Naive thymus-derived CD8-positive, alpha-beta T cell (primary cell): Measurements from ENCODE around the gene IQCE. TPM values are rescaled to one million over a fixed set of nuclear protein-coding genes. Genes with fewer than 3 reads are reported as not detected.
A peak's percentile ranks its signal among the peaks of the same experiment; 100 is the strongest.

Experiments used
- ATAC-seq, 2 donors: fragments of 150-1000 bp; cut with Tn5 transposase in 1 of 2; sonication (Bioruptor Pico), chemical (Tn5 transposase) in 1 of 2; 1 replicate in 1 of 2; 2 replicates in 1 of 2; pipeline ENCODE4 v1.10.0; 2021; ENCODE audit warnings: mild to moderate bottlenecking in 2 of 2, moderate library complexity in 2 of 2
- POLR2A ChIA-PET: fragments of 350-600 bp; sonication (Branson Sonifier 250); formaldehyde crosslinking; loops from one replicate; lab custom pipeline; 2021; ENCODE audit warnings: antibody characterized with exemption; lab: Charles Lee
- DNase-seq, 10 donors: peaks; one replicate each; pipeline versions ENCODE4 v3.0.0 to v3.0.0-alpha.2; 2020 to 2022
- H3K27ac Mint-ChIP-seq, 10 donors: one replicate each; pipeline ENCODE4 v1.8.0; 2020 to 2022; ENCODE audit warnings: mild to moderate bottlenecking in 10 of 10, mixed read lengths in 10 of 10, moderate library complexity in 4 of 10, inconsistent platforms in 1 of 10
- H3K27me3 Mint-ChIP-seq, 5 donors: one replicate each; pipeline ENCODE4 v1.8.0; 2021 to 2022; ENCODE audit warnings: mixed read lengths in 5 of 5
- H3K36me3 Mint-ChIP-seq, 3 donors: one replicate each; pipeline ENCODE4 v1.8.0; 2020 to 2022; ENCODE audit warnings: mixed read lengths in 3 of 3, mild to moderate bottlenecking in 2 of 3, inconsistent platforms in 1 of 3
- H3K4me1 Mint-ChIP-seq, 4 donors: one replicate each; pipeline ENCODE4 v1.8.0; 2021 to 2022; ENCODE audit warnings: mixed read lengths in 4 of 4
- H3K4me3 Mint-ChIP-seq, 10 donors: one replicate each; pipeline ENCODE4 v1.8.0; 2020 to 2022; ENCODE audit warnings: mild to moderate bottlenecking in 10 of 10, mixed read lengths in 10 of 10, moderate library complexity in 6 of 10, inconsistent platforms in 1 of 10
- H3K9me3 Mint-ChIP-seq, 9 donors: one replicate each; pipeline ENCODE4 v1.8.0; 2020 to 2022; ENCODE audit warnings: mixed read lengths in 9 of 9, mild to moderate bottlenecking in 3 of 9, inconsistent platforms in 1 of 9, moderate library complexity in 1 of 9
- polyA plus RNA-seq, 3 donors: library from polyadenylated mRNA; unstranded; fragments of 300-500 nt; fragmentation: Illumina TruSeq; gene quantifications; one replicate each; pipeline ENCODE4 v1.2.3, GENCODE V29; 2021
- total RNA-seq, 8 experiments: library from RNA in 2 of 8; stranded (reverse) in 2 of 8; gene quantifications; one replicate each; pipeline ENCODE4 v1.2.3 and lab custom pipeline; 2021 to 2026

IQCE gene
- total and polyA plus RNA-seq, 5 experiments from 2014 or later = 0.77 to 8.9 (median 2.2) TPM

GRCh38 chr7:2537981-2538851 lies 20.6 kb upstream of the IQCE start:
- peak overlapping the region in 1 of 10 donors; percentile 14 for H3K4me3 Mint-ChIP-seq
- peak overlapping the region in 1 of 10 donors; percentile 88 for H3K27ac Mint-ChIP-seq
- POLR2A ChIA-PET = interaction anchor here (1.6 to 6.1 kb wide), 3 partner anchors 9 to 35 kb away, joined by 5 to 30 read pairs (median 11); no protein-coding TSS in a partner anchor
- H3K4me1 Mint-ChIP-seq = peaks cover 0 to 2% (median 0%) of the 10 kb centered on the region in 4 donors
- H3K9me3 Mint-ChIP-seq = no peaks in the 10 kb centered on the region
- DNase-seq (peak in 1 of 10 donors; percentile 60), ATAC-seq (peak in 1 of 2 donors; percentile 13)
- peaks cover 0 to 15% (median 2%) of the 10 kb centered on the region in 3 donors for H3K36me3 Mint-ChIP-seq
- H3K27me3 Mint-ChIP-seq = no peaks in the 10 kb centered on the region

- POLR2A ChIA-PET = interaction anchor here (1.4 to 6.1 kb wide), 5 partner anchors 10 to 36 kb away, joined by 3 to 30 read pairs (median 5); no protein-coding TSS in a partner anchor
- peak overlapping the region in 1 of 10 donors; percentile 88 for H3K27ac Mint-ChIP-seq
- peaks cover 0 to 2% (median 0%) of the 10 kb centered on the region in 4 donors for H3K4me1 Mint-ChIP-seq
- peaks cover 0 to 24% (median 2%) of the 10 kb centered on the region in 3 donors for H3K36me3 Mint-ChIP-seq
- ATAC-seq (peak in 1 of 2 donors; percentile 13), DNase-seq (peak in 1 of 10 donors; percentile 17)
- H3K4me3 Mint-ChIP-seq = no peak overlapping the region
- H3K9me3 Mint-ChIP-seq = no peaks in the 10 kb centered on the region
- no peaks in the 10 kb centered on the region for H3K27me3 Mint-ChIP-seq
Measured at GRCh38 chr7:2539031-2539911, 19.5 kb upstream of the IQCE start.

DNA sequence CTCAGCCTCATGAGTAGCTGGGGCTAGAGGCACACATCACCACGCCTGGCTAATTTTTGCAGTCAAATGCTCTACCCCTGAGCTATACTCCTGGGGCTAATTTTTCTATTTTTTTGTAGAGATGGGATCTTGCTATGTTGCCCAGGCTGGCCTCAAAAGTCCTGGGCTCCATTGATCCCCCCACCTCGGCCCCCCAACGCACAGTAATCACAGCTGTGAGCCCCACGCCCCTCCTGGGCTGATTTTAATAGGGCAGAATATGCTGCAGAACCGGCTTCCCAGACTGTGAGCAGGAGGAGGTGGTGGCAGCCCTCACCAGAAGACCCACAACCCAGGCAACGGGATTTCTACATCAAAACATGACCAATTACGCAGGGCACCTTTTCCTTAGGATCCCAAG lies 18.6 kb upstream of the IQCE start:
- Mint-ChIP-seq H3K4me3 (peak overlapping the region in 1 of 10 donors; percentile 24), H3K36me3 (peaks cover 0 to 30% (median 2%) of the 10 kb centered on the region in 3 donors), H3K9me3 (no peaks in the 10 kb centered on the region), H3K27ac (peak overlapping the region in 1 of 10 donors; percentile 34), H3K27me3 (no peaks in the 10 kb centered on the region), H3K4me1 (peaks cover 0 to 2% (median 0%) of the 10 kb centered on the region in 4 donors)
- POLR2A ChIA-PET = interaction anchor here (0.9 to 6.1 kb wide), 7 partner anchors 11 to 37 kb away, joined by 3 to 30 read pairs (median 5); no protein-coding TSS in a partner anchor
- DNase-seq (no peak), ATAC-seq (no peak)

DNA sequence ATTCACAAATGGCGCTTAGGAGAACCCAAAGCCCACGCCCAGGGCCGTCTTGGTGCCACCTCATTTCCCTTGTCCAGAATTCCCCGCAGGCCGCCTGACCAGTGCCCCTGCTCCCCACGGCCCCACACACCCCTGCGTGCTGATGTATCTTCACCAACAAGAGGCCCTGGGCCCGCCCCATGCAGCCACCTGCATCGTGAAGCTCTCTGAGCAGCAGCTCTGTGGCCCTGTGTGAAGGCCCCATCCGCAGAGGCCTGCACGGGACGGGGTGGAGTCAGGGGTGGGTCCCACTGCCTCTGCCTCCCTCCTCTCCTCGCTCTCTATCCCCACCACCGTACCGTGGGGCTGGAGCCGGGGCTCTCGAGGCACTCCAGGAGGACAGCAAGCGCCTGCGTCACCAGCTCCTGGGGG lies 18.1 kb upstream of the IQCE start:
- DNase-seq = peak in 1 of 10 donors; percentile 18
- H3K27ac Mint-ChIP-seq = peak overlapping the region in 2 of 10 donors; percentile 11 to 13
- POLR2A ChIA-PET = interaction anchor here (0.9 to 6.1 kb wide), 6 partner anchors 12 to 20 kb away, joined by 3 to 30 read pairs (median 4); partner anchors contain the start of gene BRAT1
- H3K9me3 Mint-ChIP-seq = no peaks in the 10 kb centered on the region
- no peaks in the 10 kb centered on the region for H3K27me3 Mint-ChIP-seq
- H3K36me3 Mint-ChIP-seq = peaks cover 0 to 30% (median 2%) of the 10 kb centered on the region in 3 donors
- no peak overlapping the region for H3K4me3 Mint-ChIP-seq
- peak; percentile 7 to 18 for ATAC-seq
- H3K4me1 Mint-ChIP-seq = peaks cover 0 to 2% (median 0%) of the 10 kb centered on the region in 4 donors

- Mint-ChIP-seq H3K4me1 (peaks cover 0 to 4% (median 0%) of the 10 kb centered on the region in 4 donors), H3K36me3 (peaks cover 0 to 37% (median 2%) of the 10 kb centered on the region in 3 donors), H3K27ac (peak overlapping the region in 2 of 10 donors; percentile 18 to 85), H3K27me3 (no peaks in the 10 kb centered on the region), H3K4me3 (no peak overlapping the region), H3K9me3 (no peaks in the 10 kb centered on the region)
- POLR2A ChIA-PET = interaction anchor here (0.8 to 6.1 kb wide), 4 partner anchors 13 to 33 kb away, joined by 3 to 30 read pairs (median 4); partner anchors contain the start of genes BRAT1 and IQCE
- ATAC-seq (no peak), DNase-seq (no peak)
Measured at GRCh38 chr7:2541291-2542010, 17.3 kb upstream of the IQCE start.

DNA sequence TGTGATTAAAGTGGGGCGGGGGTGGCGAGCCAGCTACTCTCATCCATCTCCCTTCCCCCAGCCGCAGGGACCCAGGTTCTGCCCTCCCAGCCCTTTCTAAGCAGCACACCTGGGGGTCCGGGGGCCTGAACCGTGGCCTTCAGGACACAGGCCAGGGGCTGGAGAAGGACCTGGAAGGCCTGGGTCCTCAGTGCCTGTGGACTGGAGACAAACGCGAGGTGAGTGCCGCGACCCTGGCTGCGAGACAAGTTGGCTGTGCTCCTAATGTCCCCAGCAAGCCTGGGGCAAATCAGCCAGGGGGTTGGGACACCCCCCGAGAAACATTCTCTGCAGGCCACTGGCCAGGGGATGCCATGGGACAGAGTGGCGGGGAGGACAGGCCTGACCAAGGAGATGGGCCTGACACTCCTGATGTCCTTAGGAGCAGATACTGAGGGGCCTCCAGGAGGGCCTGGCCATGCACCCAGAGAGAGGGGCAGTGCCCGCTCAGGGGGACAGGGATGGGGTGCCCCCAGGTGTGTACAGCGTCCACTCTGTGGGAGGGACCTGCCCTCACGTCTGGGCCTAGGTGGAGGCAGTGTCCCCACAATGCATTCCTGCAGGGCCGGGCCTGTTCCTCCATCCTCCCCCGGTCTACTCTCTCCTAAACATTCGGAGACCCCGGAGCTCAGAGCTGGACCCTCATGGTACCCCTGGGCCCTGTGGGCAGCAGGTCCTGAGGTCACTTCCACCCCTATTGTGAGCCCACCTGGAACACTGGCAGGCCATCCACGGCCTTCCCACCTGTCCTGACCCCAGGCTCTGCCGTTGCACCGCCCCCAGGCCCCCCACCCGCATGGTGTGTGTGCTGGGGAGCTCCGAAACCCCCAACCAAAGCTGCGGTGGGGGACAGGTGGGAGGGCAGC lies 16.5 kb upstream of the IQCE start:
- ATAC-seq = no peak
- Mint-ChIP-seq H3K27ac (peak overlapping the region in 1 of 10 donors; percentile 29), H3K4me1 (peaks cover 0 to 4% (median under 1%) of the 10 kb centered on the region in 4 donors), H3K36me3 (peaks cover 0 to 44% (median 2%) of the 10 kb centered on the region in 3 donors), H3K4me3 (peak overlapping the region in 1 of 10 donors; percentile 38), H3K9me3 (no peaks in the 10 kb centered on the region), H3K27me3 (no peaks in the 10 kb centered on the region)
- no peak for DNase-seq
- POLR2A ChIA-PET = interaction anchor here (0.8 to 6.1 kb wide), 8 partner anchors 10 to 34 kb away, joined by 3 to 30 read pairs (median 4); partner anchors contain the start of genes BRAT1 and IQCE

DNA sequence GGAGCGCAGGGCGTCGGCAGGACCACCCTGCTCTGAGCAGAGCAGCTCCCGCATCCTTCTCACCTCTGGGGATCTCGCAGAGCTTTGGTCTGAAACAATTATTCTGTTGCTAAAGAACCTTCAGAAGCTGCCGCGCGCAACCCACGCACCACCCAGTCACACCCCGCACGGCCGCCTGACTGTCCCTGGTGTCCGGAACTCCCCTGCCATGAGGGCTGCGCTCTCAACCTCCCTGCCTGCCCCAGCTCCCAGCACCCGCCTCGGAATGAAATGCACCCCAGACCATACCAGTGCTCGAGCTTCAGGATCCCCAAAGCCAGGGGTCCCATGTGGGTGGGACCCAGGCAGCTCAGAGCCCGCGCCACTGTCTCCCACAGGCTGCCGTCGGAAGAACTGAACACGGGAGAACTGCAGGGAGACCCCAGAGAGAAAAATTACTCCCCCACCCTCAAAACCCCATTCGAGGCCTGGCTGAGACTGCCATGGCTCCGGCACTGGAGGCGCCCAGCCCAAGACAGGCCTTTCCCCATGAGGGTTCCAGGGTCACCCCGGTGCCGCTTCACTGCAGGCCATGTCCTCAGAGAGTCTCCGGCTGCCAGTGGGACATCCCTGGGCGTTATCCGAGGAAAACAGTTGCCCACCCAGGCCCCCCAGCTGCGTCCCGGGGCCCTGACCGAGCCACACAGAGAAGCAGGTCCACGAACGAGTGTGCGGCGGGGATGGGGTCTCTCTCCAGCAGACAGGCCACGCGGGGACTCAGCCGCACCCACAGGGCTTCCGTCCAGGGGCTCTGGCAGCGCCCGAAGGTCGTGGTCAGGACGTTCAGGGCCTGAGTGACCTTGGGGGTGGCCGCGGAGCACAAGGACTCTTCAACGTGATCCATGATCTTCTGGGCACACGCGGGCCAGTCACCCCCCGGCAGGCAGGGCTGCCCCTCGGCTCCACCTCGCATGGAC lies 15.6 kb upstream of the IQCE start:
- Mint-ChIP-seq H3K9me3 (no peaks in the 10 kb centered on the region), H3K27ac (peak overlapping the region in 4 of 10 donors; percentile 20 to 89 (median 68)), H3K4me3 (peak overlapping the region in 1 of 10 donors; percentile 22)

GRCh38 chr7:2544541-2545188 lies 14.1 kb upstream of the IQCE start:
- peaks cover 5 to 12% (median 9%) of the 10 kb centered on the region in 4 donors for H3K4me1 Mint-ChIP-seq
- ATAC-seq (no peak), DNase-seq (no peak)
- H3K9me3 Mint-ChIP-seq = no peaks in the 10 kb centered on the region
- POLR2A ChIA-PET = interaction anchor here (0.8 to 1.3 kb wide), 3 partner anchors 9 to 15 kb away, joined by 3 to 4 read pairs (median 3); no protein-coding TSS in a partner anchor
- H3K36me3 Mint-ChIP-seq = peaks cover 0 to 55% (median 4%) of the 10 kb centered on the region in 3 donors
- no peak overlapping the region for H3K4me3 Mint-ChIP-seq
- peak overlapping the region in 2 of 10 donors; percentile 13 to 74 for H3K27ac Mint-ChIP-seq
- no peaks in the 10 kb centered on the region for H3K27me3 Mint-ChIP-seq

More for the DNA sequence above, 15.6 kb upstream of the IQCE start:
- POLR2A ChIA-PET = interaction anchor here (0.8 to 6.1 kb wide), 7 partner anchors 9 to 35 kb away, joined by 3 to 30 read pairs (median 4); no protein-coding TSS in a partner anchor
- Mint-ChIP-seq H3K4me1 (peaks cover 0 to 7% (median 3%) of the 10 kb centered on the region in 4 donors), H3K27me3 (no peaks in the 10 kb centered on the region), H3K36me3 (peaks cover 0 to 50% (median 3%) of the 10 kb centered on the region in 3 donors)
- no peak for DNase-seq
- ATAC-seq = no peak

GRCh38 chr7:2545746-2546425 lies 12.9 kb upstream of the IQCE start:
- POLR2A ChIA-PET = interaction anchor here (0.8 to 2.2 kb wide), 5 partner anchors 8 to 37 kb away, joined by 3 to 10 read pairs (median 3); no protein-coding TSS in a partner anchor

More at GRCh38 chr7:2545746-2546425, 12.9 kb upstream of the IQCE start:
- no peaks in the 10 kb centered on the region for H3K9me3 Mint-ChIP-seq
- peak overlapping the region in 1 of 10 donors; percentile 6 for H3K4me3 Mint-ChIP-seq
- ATAC-seq = no peak
- H3K27me3 Mint-ChIP-seq = no peaks in the 10 kb centered on the region
- no peak for DNase-seq
- peaks cover 8 to 19% (median 15%) of the 10 kb centered on the region in 4 donors for H3K4me1 Mint-ChIP-seq
- H3K27ac Mint-ChIP-seq = peak overlapping the region in 1 of 10 donors; percentile 40
- peaks cover 0 to 64% (median 4%) of the 10 kb centered on the region in 3 donors for H3K36me3 Mint-ChIP-seq
